DOHH2 (cell line): ENCODE data around the gene TIGD3.

ENCODE experiments used
- H3F3A ChIP-seq: fragments of 200-600 bp; sonication (generic), shearing (Covaris generic); 2 replicates; pipeline ENCODE4 v1.6.0; 2016; ENCODE audit warnings: antibody characterized with exemption, mild to moderate bottlenecking; ENCODE audit not compliant: control insufficient read depth, insufficient read depth
- H3K27ac ChIP-seq: fragments of 200-600 bp; sonication (generic); 2 replicates; pipeline ENCODE4 v1.5.1; 2014; ENCODE audit warnings: low read depth, mild to moderate bottlenecking, low read length, moderate library complexity
- H3K27me3 ChIP-seq: fragments of 200-600 bp; sonication (generic); 2 replicates; pipeline ENCODE4 v1.6.1; 2014; ENCODE audit warnings: mild to moderate bottlenecking, low read length, mixed read lengths; ENCODE audit not compliant: control insufficient read depth
- H3K36me3 ChIP-seq: fragments of 200-600 bp; sonication (generic); 2 replicates; pipeline ENCODE4 v1.6.1; 2014; ENCODE audit warnings: mild to moderate bottlenecking, low read length, moderate library complexity, mixed read lengths; ENCODE audit not compliant: control insufficient read depth
- H3K4me1 ChIP-seq: fragments of 200-600 bp; sonication (generic); 2 replicates; pipeline ENCODE4 v1.6.1; 2014; ENCODE audit warnings: mild to moderate bottlenecking, low read length, mixed read lengths; ENCODE audit not compliant: control insufficient read depth
- H3K4me2 ChIP-seq: fragments of 200-600 bp; sonication (generic); 2 replicates; pipeline ENCODE4 v1.6.0; 2014; ENCODE audit warnings: mild to moderate bottlenecking, low read length, moderate library complexity
- H3K4me3 ChIP-seq: fragments of 200-600 bp; sonication (generic); 2 replicates; pipeline ENCODE4 v1.5.1; 2014; ENCODE audit warnings: mild to moderate bottlenecking, low read length, mixed read lengths
- H3K79me2 ChIP-seq: fragments of 200-600 bp; sonication (generic); 2 replicates; pipeline ENCODE4 v1.6.1; 2014; ENCODE audit warnings: mild to moderate bottlenecking, low read length, mixed read lengths; ENCODE audit not compliant: control insufficient read depth
- H3K9me2 ChIP-seq: fragments of 200-600 bp; sonication (generic); replicated peaks from 2 replicates; pipeline ENCODE4 v1.6.1; 2014; ENCODE audit warnings: mild to moderate bottlenecking, low read length, mixed read lengths; ENCODE audit not compliant: control insufficient read depth
- H3K9me3 ChIP-seq: fragments of 200-600 bp; sonication (generic); 2 replicates; pipeline ENCODE4 v1.6.1; 2014; ENCODE audit warnings: antibody characterized with exemption, low read length, mixed read lengths; ENCODE audit not compliant: control insufficient read depth, insufficient read depth
- H4K20me1 ChIP-seq: fragments of 200-600 bp; sonication (generic); 2 replicates; pipeline ENCODE4 v1.6.0; 2014; ENCODE audit warnings: low read depth, mild to moderate bottlenecking, antibody characterized with exemption, low read length, moderate library complexity; ENCODE audit not compliant: control insufficient read depth, insufficient read depth
- CTCF ChIP-seq: fragments of 200-600 bp; sonication (generic); IDR thresholded peaks from one replicate; pipeline ENCODE4 v1.5.1; 2014; ENCODE audit warnings: antibody characterized with exemption, mild to moderate bottlenecking, low read depth, low read length; ENCODE audit not compliant: poor library complexity, severe bottlenecking
- EZH2phosphoT487 ChIP-seq: fragments of 200-600 bp; sonication (generic); IDR thresholded peaks from 2 replicates; pipeline ENCODE4 v1.6.1; 2017; ENCODE audit warnings: borderline replicate concordance, mild to moderate bottlenecking, antibody characterized with exemption, low read length, moderate library complexity, mixed read lengths

TIGD3 gene

GRCh38 chr11:65373839-65374580, 19.5 kb downstream of the TIGD3 start:
- H3K9me2 ChIP-seq, result no peaks in the 10 kb centered on the region
- no peaks in the 10 kb centered on the region for H3F3A ChIP-seq
- H3K79me2 ChIP-seq, result no peaks in the 10 kb centered on the region
- no peaks in the 10 kb centered on the region for H4K20me1 ChIP-seq
- TF ChIP-seq EZH2phosphoT487 (no peak), CTCF (no peak)
- H3K36me3 ChIP-seq, result no peaks in the 10 kb centered on the region
- H3K9me3 ChIP-seq, result no peaks in the 10 kb centered on the region
- H3K4me1 ChIP-seq, result peaks cover 17% of the 10 kb centered on the region
- H3K4me2 ChIP-seq, result no peak overlapping the region
- H3K27ac ChIP-seq, result no peak overlapping the region
- H3K27me3 ChIP-seq, result no peaks in the 10 kb centered on the region
- H3K4me3 ChIP-seq, result no peak overlapping the region

GRCh38 chr11:65375012-65375411, 20.5 kb downstream of the TIGD3 start:
- H3F3A ChIP-seq, result no peaks in the 10 kb centered on the region
- H3K4me3 ChIP-seq, result no peak overlapping the region
- H3K79me2 ChIP-seq, result no peaks in the 10 kb centered on the region
- H3K4me1 ChIP-seq, result peaks cover 17% of the 10 kb centered on the region
- no peaks in the 10 kb centered on the region for H3K9me3 ChIP-seq
- H4K20me1 ChIP-seq, result no peaks in the 10 kb centered on the region
- no peak overlapping the region for H3K27ac ChIP-seq
- H3K36me3 ChIP-seq, result no peaks in the 10 kb centered on the region
- no peaks in the 10 kb centered on the region for H3K27me3 ChIP-seq
- no peak for TF ChIP-seq CTCF
- H3K4me2 ChIP-seq, result no peak overlapping the region
- no peaks in the 10 kb centered on the region for H3K9me2 ChIP-seq

GRCh38 chr11:65376138-65376713, 21.7 kb downstream of the TIGD3 start:
- H3K4me3 ChIP-seq, result no peak overlapping the region
- no peaks in the 10 kb centered on the region for H3K79me2 ChIP-seq
- H3K4me2 ChIP-seq, result no peak overlapping the region
- H3K4me1 ChIP-seq, result peaks cover 23% of the 10 kb centered on the region
- H3F3A ChIP-seq, result no peaks in the 10 kb centered on the region
- no peaks in the 10 kb centered on the region for H4K20me1 ChIP-seq
- no peaks in the 10 kb centered on the region for H3K9me2 ChIP-seq
- H3K36me3 ChIP-seq, result no peaks in the 10 kb centered on the region
- H3K27me3 ChIP-seq, result no peaks in the 10 kb centered on the region
- TF ChIP-seq EZH2phosphoT487 (no peak), CTCF (no peak)
- H3K9me3 ChIP-seq, result no peaks in the 10 kb centered on the region
- no peak overlapping the region for H3K27ac ChIP-seq
